AG04449 (cell line): ENCODE measurements around the gene MLLT1.

Experiments used
- CTCF ChIA-PET: fragments of 350-600 bp; formaldehyde crosslinking; extraction: SDS; loops from one replicate; lab custom pipeline; 2021; ENCODE audit warnings: antibody characterized with exemption; lab: Yijun Ruan, JAX
- POLR2A ChIA-PET: fragments of 400-600, 350-600 bp; formaldehyde crosslinking; extraction: SDS; loops from one replicate; lab custom pipeline; 2020; ENCODE audit warnings: antibody characterized with exemption, inconsistent platforms; lab: Yijun Ruan, JAX
- DNase-seq: peaks from one replicate; pipeline ENCODE4 v3.0.0-alpha.2; 2010; ENCODE audit warnings: low read depth, low spot score
- H3K4me3 ChIP-seq: 2 replicates; pipeline ENCODE4 v1.5.1; 2011; ENCODE audit warnings: low read depth, mild to moderate bottlenecking, control low read depth, low read length
- TF ChIP-seq, protein P1 (sequence below): IDR thresholded peaks from one replicate; pipeline ENCODE4 v1.5.1; 2011; ENCODE audit warnings: mild to moderate bottlenecking, moderate library complexity, low read length, control low read depth, inconsistent platforms; ENCODE audit not compliant: insufficient read depth; ENCODE audit errors: missing control alignments

MLLT1 gene

GRCh38 chr19:6260376-6260775, 19.4 kb downstream of the MLLT1 start:
- CTCF ChIA-PET, result interaction anchor here (0.5 to 3.6 kb wide), 6 partner anchors 8 to 542 kb away, joined by 3 to 22 read pairs (median 6); no protein-coding TSS in a partner anchor
- no peak overlapping the region for H3K4me3 ChIP-seq
- POLR2A ChIA-PET, result no interaction called here
- TF ChIP-seq, protein P1, sequence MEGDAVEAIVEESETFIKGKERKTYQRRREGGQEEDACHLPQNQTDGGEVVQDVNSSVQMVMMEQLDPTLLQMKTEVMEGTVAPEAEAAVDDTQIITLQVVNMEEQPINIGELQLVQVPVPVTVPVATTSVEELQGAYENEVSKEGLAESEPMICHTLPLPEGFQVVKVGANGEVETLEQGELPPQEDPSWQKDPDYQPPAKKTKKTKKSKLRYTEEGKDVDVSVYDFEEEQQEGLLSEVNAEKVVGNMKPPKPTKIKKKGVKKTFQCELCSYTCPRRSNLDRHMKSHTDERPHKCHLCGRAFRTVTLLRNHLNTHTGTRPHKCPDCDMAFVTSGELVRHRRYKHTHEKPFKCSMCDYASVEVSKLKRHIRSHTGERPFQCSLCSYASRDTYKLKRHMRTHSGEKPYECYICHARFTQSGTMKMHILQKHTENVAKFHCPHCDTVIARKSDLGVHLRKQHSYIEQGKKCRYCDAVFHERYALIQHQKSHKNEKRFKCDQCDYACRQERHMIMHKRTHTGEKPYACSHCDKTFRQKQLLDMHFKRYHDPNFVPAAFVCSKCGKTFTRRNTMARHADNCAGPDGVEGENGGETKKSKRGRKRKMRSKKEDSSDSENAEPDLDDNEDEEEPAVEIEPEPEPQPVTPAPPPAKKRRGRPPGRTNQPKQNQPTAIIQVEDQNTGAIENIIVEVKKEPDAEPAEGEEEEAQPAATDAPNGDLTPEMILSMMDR, result no peak
- no peak for DNase-seq

- ChIA-PET CTCF (interaction anchor here (1.1 to 3.6 kb wide), 4 partner anchors 12 to 41 kb away, joined by 5 to 22 read pairs (median 10); no protein-coding TSS in a partner anchor), POLR2A (no interaction called here)
- DNase-seq, result no peak
- TF ChIP-seq, protein P1, result no peak
- H3K4me3 ChIP-seq, result no peak overlapping the region
Measured at GRCh38 chr19:6259312-6259861, 20.4 kb downstream of the MLLT1 start.

GRCh38 chr19:6258812-6259311, 20.9 kb downstream of the MLLT1 start:
- H3K4me3 ChIP-seq, result no peak overlapping the region
- no peak for DNase-seq
- CTCF ChIA-PET, result interaction anchor here (3.2 to 3.6 kb wide), 2 partner anchors 12 to 40 kb away, joined by 13 to 22 read pairs; no protein-coding TSS in a partner anchor
- POLR2A ChIA-PET, result no interaction called here
- TF ChIP-seq, protein P1, result no peak

DNA sequence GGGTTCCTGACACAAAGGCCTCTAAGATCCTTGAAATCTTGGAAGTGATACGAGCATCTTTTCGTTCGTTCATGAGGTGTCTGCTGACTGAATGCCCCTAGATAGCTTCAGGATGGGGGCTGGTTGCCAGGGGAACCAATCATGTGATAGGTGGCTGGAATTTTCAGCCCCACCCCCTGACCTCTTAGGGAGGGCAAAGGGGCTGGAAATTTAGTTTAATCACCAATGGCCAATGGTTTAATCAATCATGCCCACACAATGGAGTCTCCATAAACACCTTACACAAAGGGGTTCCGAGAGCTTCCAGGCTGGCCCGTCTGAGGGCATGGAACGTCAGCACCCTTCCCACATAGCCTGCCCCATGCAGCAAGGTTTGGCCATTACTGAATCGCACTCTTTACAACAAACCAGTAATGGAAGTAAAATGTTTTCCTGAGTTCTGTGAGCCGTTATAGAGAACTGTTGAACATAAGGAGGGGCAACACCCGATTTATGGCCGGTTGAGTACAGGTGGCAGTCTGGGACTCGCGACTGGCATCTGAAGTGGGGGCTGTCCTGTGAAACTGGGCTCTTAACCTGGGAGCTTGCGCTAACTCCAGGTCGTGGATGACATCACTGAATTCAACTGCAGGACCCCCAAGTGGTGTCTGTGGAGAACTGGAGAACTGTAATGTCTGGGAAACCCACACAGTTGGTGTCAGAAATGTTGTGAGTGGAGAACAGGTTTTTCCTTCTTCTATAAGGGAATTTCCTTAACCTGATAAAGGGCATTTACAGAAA, 25.6 kb downstream of the MLLT1 start:
- H3K4me3 ChIP-seq, result no peak overlapping the region
- ChIA-PET CTCF (interaction anchor here (0.7 to 2.1 kb wide), 4 partner anchors 18 to 36 kb away, joined by 3 to 8 read pairs (median 3); no protein-coding TSS in a partner anchor), POLR2A (no interaction called here)
- no peak for DNase-seq
- TF ChIP-seq, protein P1, result no peak

DNA sequence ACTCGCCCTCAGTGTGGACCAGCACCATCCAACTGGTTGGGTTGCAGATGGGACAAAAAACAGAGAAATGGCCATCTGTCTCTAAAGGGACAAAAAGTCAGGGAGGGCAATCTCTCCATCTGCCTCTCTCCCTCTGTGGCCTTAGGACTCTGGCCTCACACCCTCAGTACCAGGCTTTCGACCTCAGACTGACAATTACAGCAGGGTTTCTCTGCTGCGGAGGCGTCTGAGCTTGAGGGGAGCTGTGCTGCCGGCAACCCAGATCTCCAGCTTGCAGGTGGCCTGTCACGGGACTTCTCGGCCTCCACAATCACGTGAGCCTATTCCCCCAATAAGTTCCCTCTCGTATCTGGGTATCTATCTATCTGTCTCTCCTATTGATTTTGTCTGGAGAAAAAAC, 27.7 kb downstream of the MLLT1 start:
- DNase-seq, result no peak
- no peak overlapping the region for H3K4me3 ChIP-seq
- TF ChIP-seq, protein P1, result no peak
- ChIA-PET POLR2A (no interaction called here), CTCF (interaction anchor here (0.6 to 2.1 kb wide), 4 partner anchors 9 to 34 kb away, joined by 3 to 8 read pairs (median 4); no protein-coding TSS in a partner anchor)

DNA sequence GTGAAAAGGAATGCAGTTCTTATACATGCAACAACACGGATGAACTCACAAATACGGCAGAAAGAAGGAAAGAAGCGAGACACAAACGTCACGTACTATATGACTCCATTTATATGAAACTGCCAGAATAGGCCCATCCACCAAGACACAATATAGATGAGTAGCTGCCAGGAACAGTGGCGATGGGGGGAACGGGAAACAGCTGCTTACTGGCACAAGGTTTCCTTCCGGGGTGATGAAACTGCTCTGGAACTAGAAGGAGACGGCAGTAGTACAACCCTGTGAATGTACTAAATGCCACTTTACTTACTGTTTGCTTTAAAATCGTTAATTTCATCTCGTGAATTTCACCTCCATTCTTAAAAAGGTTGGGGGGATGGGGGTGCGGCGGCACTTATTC, 28.9 kb downstream of the MLLT1 start:
- ChIA-PET CTCF (interaction anchor here (0.6 to 1.7 kb wide), 4 partner anchors 10 to 32 kb away, joined by 3 read pairs; no protein-coding TSS in a partner anchor), POLR2A (no interaction called here)
- TF ChIP-seq, protein P1, result no peak
- DNase-seq, result no peak
- H3K4me3 ChIP-seq, result no peak overlapping the region
